Measurements from ENCODE around the gene ASB10.

Gene ASB10

GRCh38 chr7:151210087-151210854 lies 23.2 kb upstream of the ASB10 start, which contains the start of gene H2BK1:
Gene H2BK1, minus strand, starts transcription at chr7:151210488. Its CDS starts 170 bp downstream, at chr7:151210318.
- DNase-seq (ENCODE audit: low spot score), result no peak

- DNase-seq (ENCODE audit: low spot score), result no peak
These were observed 22.5 kb upstream of the ASB10 start for GRCh38 chr7:151209588-151209987.

GRCh38 chr7:151208253-151208862 lies 21.3 kb upstream of the ASB10 start:
- no peak for DNase-seq (ENCODE audit: low spot score)

GRCh38 chr7:151207804-151208203 lies 20.8 kb upstream of the ASB10 start:
- DNase-seq (ENCODE audit: low spot score), result no peak

- DNase-seq (ENCODE audit: low spot score), result no peak
These were observed 20.3 kb upstream of the ASB10 start for GRCh38 chr7:151207315-151207714.

- no peak for DNase-seq (ENCODE audit: low spot score)
These were observed 19.9 kb upstream of the ASB10 start for GRCh38 chr7:151206914-151207313.

- no peak for DNase-seq (ENCODE audit: low spot score)
These were observed 18.7 kb upstream of the ASB10 start for GRCh38 chr7:151205730-151206129.

GRCh38 chr7:151204383-151205032 lies 17.5 kb upstream of the ASB10 start:
- no peak for DNase-seq (ENCODE audit: low spot score)

- DNase-seq (ENCODE audit: low spot score), result no peak
These were observed 15.8 kb upstream of the ASB10 start for GRCh38 chr7:151202836-151203235.

GRCh38 chr7:151201751-151202150 lies 14.7 kb upstream of the ASB10 start:
- DNase-seq (ENCODE audit: low spot score), result no peak

- no peak for DNase-seq (ENCODE audit: low spot score)
These were observed 14.3 kb upstream of the ASB10 start for GRCh38 chr7:151201344-151201743.

GRCh38 chr7:151198945-151199848 lies 12.1 kb upstream of the ASB10 start:
- no peak for DNase-seq (ENCODE audit: low spot score)

GRCh38 chr7:151197932-151198331 lies 10.9 kb upstream of the ASB10 start:
- no peak for DNase-seq (ENCODE audit: low spot score)

- DNase-seq (ENCODE audit: low spot score), result no peak
These were observed 8.8 kb upstream of the ASB10 start for GRCh38 chr7:151195616-151196450.

- DNase-seq (ENCODE audit: low spot score), result no peak
These were observed 7.1 kb upstream of the ASB10 start for GRCh38 chr7:151194188-151194587.

GRCh38 chr7:151193203-151193978 lies 6.3 kb upstream of the ASB10 start:
- DNase-seq (ENCODE audit: low spot score), result no peak

- no peak for DNase-seq (ENCODE audit: low spot score)
These were observed 5.0 kb upstream of the ASB10 start for GRCh38 chr7:151192002-151192539.

- DNase-seq (ENCODE audit: low spot score), result no peak
These were observed 4.5 kb upstream of the ASB10 start for GRCh38 chr7:151191544-151191943.

- no peak for DNase-seq (ENCODE audit: low spot score)
These were observed 2.0 kb upstream of the ASB10 start for GRCh38 chr7:151189038-151189437.

- no peak for DNase-seq (ENCODE audit: low spot score)
These were observed 1.1 kb upstream of the ASB10 start for GRCh38 chr7:151188252-151188542.

Measured in hepatic stellate cell (primary cell).